ENCODE results near the gene GOLGA6C. TPM values are rescaled to one million over a fixed set of nuclear protein-coding genes. Genes with fewer than 3 reads are reported as not detected.

Gene GOLGA6C
- total and polyA plus RNA-seq, 8 donors, result not detected

DNA sequence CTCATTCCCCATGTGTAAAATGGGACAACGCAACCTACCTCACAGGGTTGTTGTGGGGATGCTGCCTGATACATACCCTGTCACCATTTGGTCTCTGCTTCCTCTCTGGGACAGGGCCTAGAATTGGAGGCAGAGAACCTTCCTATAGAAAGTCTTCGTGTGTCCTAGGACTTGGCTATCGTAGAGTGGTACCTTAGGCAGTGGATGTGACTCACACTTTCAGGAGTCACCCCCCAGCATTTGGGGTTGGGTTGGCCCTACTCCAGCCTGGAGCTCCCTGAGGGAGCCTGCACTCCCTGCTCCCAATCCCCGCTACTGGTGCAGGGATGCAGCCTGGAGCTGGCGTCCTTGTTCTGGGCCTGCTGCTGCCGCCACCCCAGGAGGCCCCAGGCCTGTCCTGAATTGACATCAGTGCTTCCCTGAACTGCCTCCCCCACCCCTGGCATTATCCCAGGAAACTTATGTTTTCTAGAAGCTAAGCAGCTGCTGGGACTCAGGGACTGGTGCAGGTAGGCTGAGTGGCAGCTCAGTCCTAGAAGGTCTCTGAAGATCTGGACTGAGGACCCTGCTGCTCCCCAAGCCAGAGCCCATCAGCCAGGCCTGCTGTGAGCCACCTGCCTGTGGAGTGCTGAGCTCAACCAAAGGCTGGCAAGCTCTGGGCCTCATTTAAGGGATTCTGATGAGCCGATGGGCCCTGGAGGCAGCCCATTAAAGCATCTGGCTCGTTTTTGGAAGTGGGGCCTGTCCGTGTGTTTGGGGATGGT, 46.5 kb upstream of the GOLGA6C start:
- Histone ChIP-seq H3K4me3 (no peak overlapping the region), H3K4me1 (peaks cover 0 to 50% (median 22%) of the 10 kb centered on the region in 4 donors), H3K36me3 (peaks cover 64 to 82% (median 79%) of the 10 kb centered on the region in 4 donors), H3K9me3 (no peaks in the 10 kb centered on the region), H3K27ac (no peak overlapping the region), H3K27me3 (no peaks in the 10 kb centered on the region)
- DNase-seq, result no peak
- WGBS, 5 donors, result 74 to 85% (median 78%) methylated on average over 6 to 9 of the region's 9 CpGs
- TF ChIP-seq, protein P1, sequence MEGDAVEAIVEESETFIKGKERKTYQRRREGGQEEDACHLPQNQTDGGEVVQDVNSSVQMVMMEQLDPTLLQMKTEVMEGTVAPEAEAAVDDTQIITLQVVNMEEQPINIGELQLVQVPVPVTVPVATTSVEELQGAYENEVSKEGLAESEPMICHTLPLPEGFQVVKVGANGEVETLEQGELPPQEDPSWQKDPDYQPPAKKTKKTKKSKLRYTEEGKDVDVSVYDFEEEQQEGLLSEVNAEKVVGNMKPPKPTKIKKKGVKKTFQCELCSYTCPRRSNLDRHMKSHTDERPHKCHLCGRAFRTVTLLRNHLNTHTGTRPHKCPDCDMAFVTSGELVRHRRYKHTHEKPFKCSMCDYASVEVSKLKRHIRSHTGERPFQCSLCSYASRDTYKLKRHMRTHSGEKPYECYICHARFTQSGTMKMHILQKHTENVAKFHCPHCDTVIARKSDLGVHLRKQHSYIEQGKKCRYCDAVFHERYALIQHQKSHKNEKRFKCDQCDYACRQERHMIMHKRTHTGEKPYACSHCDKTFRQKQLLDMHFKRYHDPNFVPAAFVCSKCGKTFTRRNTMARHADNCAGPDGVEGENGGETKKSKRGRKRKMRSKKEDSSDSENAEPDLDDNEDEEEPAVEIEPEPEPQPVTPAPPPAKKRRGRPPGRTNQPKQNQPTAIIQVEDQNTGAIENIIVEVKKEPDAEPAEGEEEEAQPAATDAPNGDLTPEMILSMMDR (IDR thresholded peaks at IDR 0.05), result no peak
- no peak for TF ChIP-seq EP300 (IDR thresholded peaks at IDR 0.05)
- no peak for TF ChIP-seq POLR2AphosphoS5 (IDR thresholded peaks at IDR 0.05)
- TF ChIP-seq POLR2A (IDR thresholded peaks at IDR 0.05), result no peak
- intact Hi-C loops (cut with DNase I; ENCODE audit: low total_unique reads), result no loop called here

DNA sequence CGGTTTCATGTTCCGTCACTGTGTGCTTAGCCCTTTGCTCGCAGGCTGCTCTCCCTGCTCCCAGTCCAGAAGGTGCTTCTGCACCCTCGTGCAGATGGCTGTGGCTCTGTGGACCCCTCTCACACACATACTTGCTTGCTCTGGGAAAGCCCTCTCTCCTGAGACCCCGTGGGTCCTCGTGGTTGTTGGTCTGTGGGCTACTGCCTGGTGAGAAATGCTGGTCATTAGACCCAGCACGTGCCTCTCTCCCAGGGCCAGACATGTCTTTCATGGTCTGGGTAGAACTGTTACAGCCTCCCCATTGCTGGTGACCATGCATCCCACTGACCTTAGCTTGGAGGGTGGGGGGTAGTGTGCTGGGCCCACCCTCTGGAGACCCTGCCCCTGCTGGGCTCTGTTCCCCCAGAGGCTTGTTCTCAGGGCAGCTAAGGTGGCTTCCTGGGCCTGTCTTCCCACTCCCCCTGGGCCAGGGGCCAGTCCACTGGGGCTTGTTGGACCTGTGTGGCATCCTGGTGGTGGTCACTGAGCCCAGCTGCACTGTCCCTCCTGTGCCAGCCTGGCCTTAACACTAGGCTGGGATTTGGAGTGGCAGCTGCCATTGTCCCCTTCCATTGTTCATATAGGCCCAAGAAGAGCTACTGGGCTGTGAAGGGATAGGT, 45.8 kb upstream of the GOLGA6C start:
- H3K27ac ChIP-seq, result no peak overlapping the region
- WGBS, 5 donors, result 91 to 94% (median 92%) methylated on average over 4 to 7 of the region's 7 CpGs
- H3K36me3 ChIP-seq, result peaks cover 57 to 75% (median 72%) of the 10 kb centered on the region in 4 donors
- H3K9me3 ChIP-seq, result no peaks in the 10 kb centered on the region
- no peak for DNase-seq
- H3K4me3 ChIP-seq, result no peak overlapping the region
- no peak for TF ChIP-seq POLR2A (IDR thresholded peaks at IDR 0.05)
- TF ChIP-seq EP300 (IDR thresholded peaks at IDR 0.05), result no peak
- TF ChIP-seq, protein P1 (IDR thresholded peaks at IDR 0.05), result no peak
- TF ChIP-seq POLR2AphosphoS5 (IDR thresholded peaks at IDR 0.05), result no peak
- intact Hi-C loops (cut with DNase I; ENCODE audit: low total_unique reads), result no loop called here
- H3K4me1 ChIP-seq, result peaks cover 0 to 44% (median 19%) of the 10 kb centered on the region in 4 donors
- no peaks in the 10 kb centered on the region for H3K27me3 ChIP-seq

DNA sequence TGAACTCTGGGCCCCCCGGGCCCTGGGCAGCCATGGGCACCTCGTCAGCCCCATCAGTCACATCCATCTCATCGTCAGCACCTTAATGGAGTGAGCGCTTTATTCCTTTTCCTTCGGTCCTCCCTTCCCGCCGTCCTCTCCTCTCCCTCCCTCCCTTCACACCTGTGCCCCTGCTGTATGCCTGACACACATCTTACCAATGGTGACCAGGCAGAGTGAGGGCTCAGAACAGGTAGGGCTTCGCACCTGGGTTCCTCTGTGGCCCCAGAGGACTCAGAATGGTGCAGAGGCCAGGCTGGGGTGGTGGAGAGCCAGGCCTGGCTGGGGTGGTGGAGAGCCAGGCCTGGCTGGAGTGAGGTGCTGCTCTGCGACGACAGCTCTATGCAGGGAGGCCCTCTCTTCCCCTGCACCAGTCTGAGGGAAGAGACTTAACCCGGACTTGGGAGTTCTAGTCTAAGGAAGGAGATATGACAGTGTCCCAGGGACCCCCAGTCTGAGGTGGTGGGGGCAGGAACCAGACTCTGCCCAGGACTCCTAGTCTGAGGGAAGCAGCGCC, 44.8 kb upstream of the GOLGA6C start:
- no peak for TF ChIP-seq POLR2A (IDR thresholded peaks at IDR 0.05)
- TF ChIP-seq, protein P1 (IDR thresholded peaks at IDR 0.05), result no peak
- TF ChIP-seq POLR2AphosphoS5 (IDR thresholded peaks at IDR 0.05), result no peak
- TF ChIP-seq EP300 (IDR thresholded peaks at IDR 0.05), result no peak
- Histone ChIP-seq H3K4me1 (peaks cover 0 to 34% (median 15%) of the 10 kb centered on the region in 4 donors), H3K9me3 (no peaks in the 10 kb centered on the region), H3K36me3 (peaks cover 48 to 65% (median 63%) of the 10 kb centered on the region in 4 donors), H3K4me3 (no peak overlapping the region), H3K27ac (no peak overlapping the region), H3K27me3 (no peaks in the 10 kb centered on the region)
- WGBS, 5 donors, result 77 to 93% (median 84%) methylated on average over 10 to 12 of the region's 12 CpGs
- no peak for DNase-seq
- intact Hi-C loops (cut with DNase I; ENCODE audit: low total_unique reads), result no loop called here

DNA sequence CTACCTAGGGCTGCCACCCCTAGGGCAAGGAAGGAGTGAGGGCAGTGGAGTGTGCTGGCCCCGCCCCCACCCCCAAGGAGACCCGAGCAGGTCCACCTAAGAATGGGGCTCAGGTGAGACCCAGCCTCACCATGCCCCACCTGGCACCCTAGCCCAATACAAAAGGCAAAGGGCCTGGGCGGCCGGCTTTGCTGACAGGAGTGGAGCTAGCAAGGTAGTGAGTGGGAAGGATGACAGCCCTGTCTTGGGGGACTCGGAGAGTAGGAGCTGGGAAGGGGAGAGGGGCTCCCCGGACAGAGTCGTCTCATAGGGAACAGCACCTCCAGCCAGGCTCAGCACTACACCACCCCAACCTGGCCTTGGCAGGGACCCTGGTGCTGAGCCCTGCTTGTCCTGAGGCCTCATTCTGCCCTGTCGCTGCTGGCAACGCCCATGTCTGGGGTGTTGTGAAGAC, 44.3 kb upstream of the GOLGA6C start:
- DNase-seq, result no peak
- whole genome bisulfite sequencing, 5 donors, result 79 to 90% (median 82%) methylated on average over 2 to 9 of the region's 9 CpGs
- TF ChIP-seq POLR2AphosphoS5 (IDR thresholded peaks at IDR 0.05) (no peak), EP300 (IDR thresholded peaks at IDR 0.05) (no peak)
- TF ChIP-seq, protein P1 (IDR thresholded peaks at IDR 0.05), result no peak
- no peak overlapping the region for H3K27ac ChIP-seq
- H3K4me1 ChIP-seq, result peaks cover 0 to 29% (median 13%) of the 10 kb centered on the region in 4 donors
- H3K36me3 ChIP-seq, result peaks cover 43 to 60% (median 57%) of the 10 kb centered on the region in 4 donors
- no peaks in the 10 kb centered on the region for H3K9me3 ChIP-seq
- no peaks in the 10 kb centered on the region for H3K27me3 ChIP-seq
- no peak overlapping the region for H3K4me3 ChIP-seq
- intact Hi-C loops (cut with DNase I; ENCODE audit: low total_unique reads), result no loop called here
